HEK293 (cell line): ENCODE results near the gene WWTR1.

Experiments
- CTCF ChIA-PET: fragments of 350-600 bp; formaldehyde crosslinking; extraction: SDS; loops from one replicate; lab custom pipeline; 2021; ENCODE audit warnings: antibody characterized with exemption; lab: Yijun Ruan, JAX
- POLR2A ChIA-PET: fragments of 300-600 bp; formaldehyde crosslinking; extraction: SDS; loops from one replicate; lab custom pipeline; 2020; ENCODE audit warnings: antibody characterized with exemption, inconsistent platforms; lab: Yijun Ruan, JAX
- H3K27ac ChIP-seq: fragments of 200-500 bp; sonication (Bioruptor generic); 2 replicates; pipeline ENCODE4 v1.5.1; 2014; ENCODE audit warnings: low read depth, low read length, control low read depth, inconsistent platforms; ENCODE audit errors: extremely low read depth
- H3K36me3 ChIP-seq, 2 experiments: fragments of 200-500 bp in 1 of 2; sonication (Bioruptor generic) in 1 of 2; 1 replicate in 1 of 2; 2 replicates in 1 of 2; pipeline ENCODE4 v1.5.1; 2014 to 2017; ENCODE audit warnings: inconsistent platforms in 2 of 2, low read length in 2 of 2; ENCODE audit not compliant: control insufficient read depth in 2 of 2, insufficient read depth in 1 of 2
- H3K4me1 ChIP-seq: fragments of 200-500 bp; sonication (Bioruptor generic); 2 replicates; pipeline ENCODE4 v1.5.1; 2014; ENCODE audit warnings: mild to moderate bottlenecking, low read length, inconsistent platforms; ENCODE audit not compliant: control insufficient read depth, insufficient read depth
- H3K4me3 ChIP-seq: 2 replicates; pipeline ENCODE4 v1.5.1; 2011; ENCODE audit warnings: low read depth, mild to moderate bottlenecking, control low read depth, low read length, moderate library complexity
- H3K9me3 ChIP-seq: fragments of 200-500 bp; sonication (Bioruptor generic); 2 replicates; pipeline ENCODE4 v1.5.1; 2014; ENCODE audit warnings: low read depth, low read length, inconsistent platforms; ENCODE audit not compliant: control insufficient read depth, insufficient read depth
- ATF2 ChIP-seq: fragments of 450-650 bp; formaldehyde crosslinking; IDR thresholded peaks from 2 replicates; pipeline ENCODE4 v1.5.1; 2016; ENCODE audit warnings: missing biosample characterization, missing genetic modification characterization, low read depth
- KLF8 ChIP-seq: fragments of 450-650 bp; formaldehyde crosslinking; IDR thresholded peaks from 2 replicates; pipeline ENCODE4 v1.5.1; 2016; ENCODE audit warnings: missing biosample characterization, missing genetic modification characterization
- KLF9 ChIP-seq: fragments of 450-650 bp; formaldehyde crosslinking; IDR thresholded peaks from 2 replicates; pipeline ENCODE4 v1.5.1; 2016; ENCODE audit warnings: missing biosample characterization, missing genetic modification characterization, low read depth
- MEIS1 ChIP-seq: sonication (generic); formaldehyde crosslinking; IDR thresholded peaks from 2 replicates; pipeline ENCODE4 v1.8.1; 2022; ENCODE audit warnings: missing genetic modification reagents, mild to moderate bottlenecking, borderline replicate concordance
- OSR2 ChIP-seq: fragments of 450-650 bp; formaldehyde crosslinking; IDR thresholded peaks from 2 replicates; pipeline ENCODE4 v1.5.1; 2016; ENCODE audit warnings: missing biosample characterization, missing genetic modification characterization
- SCRT2 ChIP-seq: fragments of 450-650 bp; formaldehyde crosslinking; IDR thresholded peaks from 2 replicates; pipeline ENCODE4 v1.5.1; 2016; ENCODE audit warnings: missing biosample characterization, missing genetic modification characterization
- YY2 ChIP-seq: fragments of 450-650 bp; formaldehyde crosslinking; IDR thresholded peaks from 2 replicates; pipeline ENCODE4 v1.5.1; 2016; ENCODE audit warnings: missing biosample characterization, missing genetic modification characterization
- ZBTB20 ChIP-seq: fragments of 450-650 bp; formaldehyde crosslinking; IDR thresholded peaks from 2 replicates; pipeline ENCODE4 v1.5.1; 2016; ENCODE audit warnings: missing biosample characterization, missing genetic modification characterization
- ZIC2 ChIP-seq: fragments of 450-650 bp; formaldehyde crosslinking; IDR thresholded peaks from 2 replicates; pipeline ENCODE4 v1.5.1; 2016; ENCODE audit warnings: missing biosample characterization, missing genetic modification characterization
- ZNF10 ChIP-seq: fragments of 450-650 bp; formaldehyde crosslinking; IDR thresholded peaks from 2 replicates; pipeline ENCODE4 v1.5.1; 2017; ENCODE audit warnings: missing biosample characterization, missing genetic modification characterization
- ZNF132 ChIP-seq: fragments of 450-650 bp; formaldehyde crosslinking; IDR thresholded peaks from 2 replicates; pipeline ENCODE4 v1.5.1; 2017; ENCODE audit warnings: missing biosample characterization, missing genetic modification characterization, borderline replicate concordance
- ZNF184 ChIP-seq: fragments of 450-650 bp; IDR thresholded peaks from 2 replicates; pipeline ENCODE4 v1.5.1; 2018; ENCODE audit warnings: missing biosample characterization, mild to moderate bottlenecking, missing genetic modification characterization
- ZNF23 ChIP-seq: fragments of 450-650 bp; formaldehyde crosslinking; IDR thresholded peaks from 2 replicates; pipeline ENCODE4 v1.5.1; 2016; ENCODE audit warnings: missing biosample characterization, missing genetic modification characterization, borderline replicate concordance
- ZNF266 ChIP-seq: fragments of 450-650 bp; formaldehyde crosslinking; IDR thresholded peaks from 2 replicates; pipeline ENCODE4 v1.5.1; 2016; ENCODE audit warnings: missing biosample characterization, missing genetic modification characterization, low read depth
- ZNF302 ChIP-seq: fragments of 450-650 bp; formaldehyde crosslinking; IDR thresholded peaks from 2 replicates; pipeline ENCODE4 v1.5.1; 2016; ENCODE audit warnings: missing biosample characterization, missing genetic modification characterization, low read depth
- ZNF341 ChIP-seq: fragments of 450-650 bp; formaldehyde crosslinking; IDR thresholded peaks from 2 replicates; pipeline ENCODE4; 2016; ENCODE audit warnings: low read depth, missing biosample characterization, missing genetic modification characterization
- ZNF350 ChIP-seq: fragments of 450-650 bp; formaldehyde crosslinking; IDR thresholded peaks from 2 replicates; pipeline ENCODE4 v1.5.0; 2017; ENCODE audit warnings: missing biosample characterization, mild to moderate bottlenecking, missing genetic modification characterization
- ZNF530 ChIP-seq: fragments of 450-650 bp; formaldehyde crosslinking; IDR thresholded peaks from 2 replicates; pipeline ENCODE4 v1.5.1; 2016; ENCODE audit warnings: low read depth, missing biosample characterization, missing genetic modification characterization
- ZNF654 ChIP-seq: fragments of 450-650 bp; formaldehyde crosslinking; IDR thresholded peaks from 2 replicates; pipeline ENCODE4 v1.5.1; 2016; ENCODE audit warnings: low read depth, missing biosample characterization, missing genetic modification characterization
- ZNF677 ChIP-seq: fragments of 450-650 bp; IDR thresholded peaks from 2 replicates; pipeline ENCODE4 v1.5.0; 2018; ENCODE audit warnings: missing biosample characterization, mild to moderate bottlenecking, missing genetic modification characterization, moderate library complexity
- ZNF704 ChIP-seq: fragments of 450-650 bp; formaldehyde crosslinking; IDR thresholded peaks from 2 replicates; pipeline ENCODE4 v1.5.1; 2016; ENCODE audit warnings: missing biosample characterization, missing genetic modification characterization
- ZNF707 ChIP-seq: fragments of 450-650 bp; formaldehyde crosslinking; IDR thresholded peaks from 2 replicates; pipeline ENCODE4 v1.5.1; 2016; ENCODE audit warnings: missing biosample characterization, missing genetic modification characterization
- ZNF747 ChIP-seq: fragments of 450-650 bp; formaldehyde crosslinking; IDR thresholded peaks from 2 replicates; pipeline ENCODE4 v1.5.1; 2016; ENCODE audit warnings: missing biosample characterization, missing genetic modification characterization

WWTR1 gene

GRCh38 chr3:149613988-149614387 lies 43.8 kb downstream of the WWTR1 start:
- Histone ChIP-seq H3K27ac (no peak overlapping the region), H3K4me3 (no peak overlapping the region), H3K36me3 (no peaks in the 10 kb centered on the region), H3K9me3 (no peaks in the 10 kb centered on the region), H3K4me1 (peaks cover 3% of the 10 kb centered on the region; the same call in 1 of the 2 replicates)
- ChIA-PET POLR2A (interaction anchor here (0.6 kb wide), 1 partner anchor 17 kb away, joined by 3 read pairs; no protein-coding TSS in a partner anchor), CTCF (no interaction called here)
- TF ChIP-seq SCRT2: peak; percentile 45; the same call in 1 of the 2 replicates
- TF ChIP-seq ZNF132 (tag by site-specific recombination): no peak
- TF ChIP-seq ZNF654: no peak
- no peak for TF ChIP-seq ZNF350
- no peak for TF ChIP-seq ZNF23 (tag by site-specific recombination)
- no peak for TF ChIP-seq ZIC2 (tag by site-specific recombination)

GRCh38 chr3:149612456-149612855 lies 45.4 kb downstream of the WWTR1 start:
- ChIA-PET CTCF (interaction anchor here (1.0 to 1.3 kb wide), 2 partner anchors 18 to 44 kb away, joined by 3 read pairs; no protein-coding TSS in a partner anchor), POLR2A (no interaction called here)
- Histone ChIP-seq H3K27ac (no peak overlapping the region), H3K9me3 (no peaks in the 10 kb centered on the region)
- TF ChIP-seq ZNF677 (tag by site-specific recombination): no peak
- TF ChIP-seq ZNF341 (tag by site-specific recombination): no peak
- no peak for TF ChIP-seq ZNF266 (tag by site-specific recombination)
- TF ChIP-seq ZNF530 (tag by site-specific recombination): no peak
- no peak for TF ChIP-seq ZBTB20 (tag by site-specific recombination)
- TF ChIP-seq ZNF302: no peak
- no peak for TF ChIP-seq KLF9 (tag by site-specific recombination)
- no peak for TF ChIP-seq YY2 (tag by site-specific recombination)
- TF ChIP-seq ZNF184 (tag by site-specific recombination): no peak
- TF ChIP-seq ATF2 (tag by site-specific recombination): no peak
- no peak for TF ChIP-seq ZNF747 (tag by site-specific recombination)
- TF ChIP-seq ZNF10 (tag by site-specific recombination): no peak
- TF ChIP-seq KLF8 (tag by site-specific recombination): no peak
- no peak for TF ChIP-seq ZNF707 (tag by site-specific recombination)
- TF ChIP-seq ZNF132 (tag by site-specific recombination): no peak
- TF ChIP-seq MEIS1 (CRISPR knock-in tag): no peak
- TF ChIP-seq OSR2 (tag by site-specific recombination): no peak
- TF ChIP-seq ZNF704 (tag by site-specific recombination): no peak
- TF ChIP-seq, all 188 proteins: peak for 0
- Histone ChIP-seq H3K36me3 (no peaks in the 10 kb centered on the region), H3K4me3 (no peak overlapping the region), H3K4me1 (no peaks in the 10 kb centered on the region)
